ENCODE measurements around the gene FAM222A.
A peak's percentile ranks its signal among the peaks of the same experiment; 100 is the strongest.

DNA sequence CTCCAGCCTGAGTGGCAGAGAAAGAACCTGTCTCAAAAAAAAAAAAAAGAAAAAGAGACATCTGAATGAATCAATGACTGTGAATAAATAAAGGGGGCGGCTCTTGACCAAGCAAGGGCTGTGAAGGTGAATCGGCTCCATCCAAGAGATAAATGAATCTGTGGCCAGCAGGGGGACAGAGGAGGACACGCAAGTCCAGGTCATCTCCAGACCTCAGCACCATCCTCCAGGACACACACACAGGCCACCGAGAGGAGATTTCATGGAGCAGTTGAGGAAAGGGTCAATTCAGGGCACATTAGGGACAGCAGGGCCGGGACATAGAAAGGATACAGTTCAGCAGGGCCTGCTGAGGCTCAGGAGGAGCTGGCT, 98.0 kb downstream of the FAM222A start:
- TF ChIP-seq EZH2 (IDR thresholded peaks at IDR 0.05; ENCODE audit: low read depth) (no peak), CTCF (conservative IDR thresholded peaks at IDR 0.05) (peak; percentile 29; the same call in 1 of the 2 replicates)

Measured in PC-9 (cell line).